Daoy (cell line): Measurements from ENCODE around the gene ALDH1A2. TPM values are rescaled to one million over a fixed set of nuclear protein-coding genes. Genes with fewer than 3 reads are reported as not detected.

Source experiments
- total RNA-seq: library from RNA; depleted of rRNA; stranded (reverse); fragments of >200 nt; shearing (Covaris generic); gene quantifications from 2 replicates; pipeline ENCODE4 v1.2.3, GENCODE V29; 2014; rRNA removed

The ALDH1A2 gene
- total RNA-seq, 1 experiment from 2014 or later, result not detected

Other genes with a start within 250 kb of the ALDH1A2 start
- not detected in 2 replicates for gene AQP9, start 72.7 kb upstream of the ALDH1A2 start, total RNA-seq